Lower leg skin (tissue), 4 donors: Measurements from ENCODE around the gene PAQR7. TPM values are rescaled to one million over a fixed set of nuclear protein-coding genes. Genes with fewer than 3 reads are reported as not detected.

Experiments
- DNase-seq, 2 donors: peaks; one replicate each; pipeline ENCODE4 v3.0.0-alpha.2; 2019; ENCODE audit warnings: low spot score in 2 of 2
- H3K4me3 ChIP-seq: fragments of 200-600 bp; sonication (generic); 2 replicates; pipeline ENCODE4 v1.5.1; 2017; ENCODE audit warnings: mild to moderate bottlenecking, low read depth; ENCODE audit not compliant: poor library complexity, severe bottlenecking
- POLR2A ChIP-seq, 2 donors: fragments of 450-650 bp; IDR thresholded peaks; one replicate each; pipeline ENCODE4 v1.6.1; 2016 to 2017; ENCODE audit warnings: antibody characterized with exemption in 2 of 2, mild to moderate bottlenecking in 1 of 2, moderate library complexity in 1 of 2
- WGBS, 2 donors: methylation state at CpG; one replicate each; pipeline ENCODE4 v1.1.5; 2018; 5-methylcytosine and 5-hydroxymethylcytosine counted together
- intact Hi-C: fragments of 100-400 bp; cut with DNase I; formaldehyde crosslinking; loops from one replicate; pipeline ENCODE4 v1.15.0; 2023; ENCODE audit warnings: low total_unique reads
- total RNA-seq, 4 donors: library from RNA; depleted of rRNA; stranded (reverse); fragments of >200 nt; gene quantifications; one replicate each; pipeline ENCODE4 v1.1.0, GENCODE V29; 2016
- TF ChIP-seq, protein P1 (sequence below), 3 donors: fragments of 450-650 bp; IDR thresholded peaks; one replicate each; pipeline ENCODE4 v1.5.1; 2016; ENCODE audit warnings: antibody characterized with exemption in 3 of 3, mild to moderate bottlenecking in 3 of 3, moderate library complexity in 2 of 3

PAQR7 gene
- total RNA-seq, 4 donors from 2014 or later = 20.1 to 29.6 (median 24.4) TPM

DNA sequence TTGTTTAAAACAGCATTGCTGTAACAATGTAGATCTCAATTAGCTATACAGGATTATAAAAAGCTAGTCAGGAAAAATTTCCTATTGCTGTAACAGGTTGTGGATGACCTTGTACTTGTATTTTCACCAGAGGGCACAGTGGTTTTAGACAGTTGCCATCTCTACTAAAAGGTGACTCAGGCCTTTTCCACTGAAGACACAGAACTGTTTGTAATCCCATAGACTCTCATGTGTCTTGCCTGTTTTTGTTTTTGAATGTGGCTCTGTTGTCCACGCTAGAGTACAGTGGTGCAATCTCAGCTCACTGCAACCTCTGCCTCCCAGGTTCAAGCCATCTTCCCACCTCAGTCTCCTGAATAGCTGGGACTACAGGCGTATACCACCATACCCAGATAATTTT, 49.9 kb downstream of the PAQR7 start:
- H3K4me3 ChIP-seq = no peak overlapping the region
- TF ChIP-seq, protein P1, sequence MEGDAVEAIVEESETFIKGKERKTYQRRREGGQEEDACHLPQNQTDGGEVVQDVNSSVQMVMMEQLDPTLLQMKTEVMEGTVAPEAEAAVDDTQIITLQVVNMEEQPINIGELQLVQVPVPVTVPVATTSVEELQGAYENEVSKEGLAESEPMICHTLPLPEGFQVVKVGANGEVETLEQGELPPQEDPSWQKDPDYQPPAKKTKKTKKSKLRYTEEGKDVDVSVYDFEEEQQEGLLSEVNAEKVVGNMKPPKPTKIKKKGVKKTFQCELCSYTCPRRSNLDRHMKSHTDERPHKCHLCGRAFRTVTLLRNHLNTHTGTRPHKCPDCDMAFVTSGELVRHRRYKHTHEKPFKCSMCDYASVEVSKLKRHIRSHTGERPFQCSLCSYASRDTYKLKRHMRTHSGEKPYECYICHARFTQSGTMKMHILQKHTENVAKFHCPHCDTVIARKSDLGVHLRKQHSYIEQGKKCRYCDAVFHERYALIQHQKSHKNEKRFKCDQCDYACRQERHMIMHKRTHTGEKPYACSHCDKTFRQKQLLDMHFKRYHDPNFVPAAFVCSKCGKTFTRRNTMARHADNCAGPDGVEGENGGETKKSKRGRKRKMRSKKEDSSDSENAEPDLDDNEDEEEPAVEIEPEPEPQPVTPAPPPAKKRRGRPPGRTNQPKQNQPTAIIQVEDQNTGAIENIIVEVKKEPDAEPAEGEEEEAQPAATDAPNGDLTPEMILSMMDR (IDR thresholded peaks at IDR 0.05) = no peak
- no peak for TF ChIP-seq POLR2A (IDR thresholded peaks at IDR 0.05)
- intact Hi-C loops = no loop called here
- WGBS, 2 donors = 85 to 93% methylated on average over 2 of the region's 2 CpGs
- no peak for DNase-seq

DNA sequence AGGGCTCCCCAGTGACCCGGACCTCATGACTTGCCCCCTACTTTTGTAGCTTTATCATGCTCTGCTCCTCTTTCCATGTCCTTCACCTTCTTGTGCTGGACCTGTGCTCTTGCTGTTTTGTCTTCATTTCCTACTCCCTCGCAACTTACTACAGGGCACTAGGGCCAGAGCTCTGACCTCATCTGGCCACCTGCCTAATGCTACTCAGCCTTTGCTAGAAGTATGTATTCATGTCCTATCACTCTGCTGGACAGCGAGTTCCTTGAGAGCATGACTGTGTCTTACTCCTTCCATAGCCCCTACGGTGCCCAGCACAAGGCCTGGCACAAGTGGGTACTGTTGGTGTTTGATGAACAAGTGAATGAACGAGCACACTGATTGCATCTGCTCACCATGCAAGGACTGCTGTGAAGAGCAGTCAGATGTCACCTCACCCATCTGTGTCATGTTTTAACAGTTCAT, 53.8 kb downstream of the PAQR7 start:
- WGBS, 2 donors = 58 to 77% methylated on average over 5 of the region's 5 CpGs
- intact Hi-C loops = no loop called here
- TF ChIP-seq POLR2A (IDR thresholded peaks at IDR 0.05) = no peak
- TF ChIP-seq, protein P1 (IDR thresholded peaks at IDR 0.05) = no peak
- peak in 1 of 2 donors; percentile 70 for DNase-seq
- no peak overlapping the region for H3K4me3 ChIP-seq

DNA sequence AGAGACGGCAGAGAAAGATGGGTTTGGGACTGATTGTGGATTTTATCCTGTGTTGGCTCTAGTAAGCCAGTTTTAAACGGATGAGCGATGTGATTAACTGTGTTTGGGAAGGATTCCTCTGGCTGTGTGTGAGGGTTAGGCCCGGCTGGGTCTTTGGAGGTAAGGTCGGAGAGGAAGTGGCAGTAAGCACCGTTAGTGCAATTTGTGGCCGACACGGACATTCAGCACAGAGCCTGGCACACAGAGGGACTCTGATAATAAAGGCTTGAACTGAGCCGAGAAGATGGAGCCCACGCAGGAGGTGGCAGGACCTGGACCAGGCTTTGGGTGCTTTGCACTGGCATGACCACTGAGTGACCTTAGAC, 54.4 kb downstream of the PAQR7 start:
- H3K4me3 ChIP-seq = peak overlapping the region; percentile 91
- WGBS, 2 donors = 25 to 27% methylated on average over 10 of the region's 10 CpGs
- TF ChIP-seq POLR2A (IDR thresholded peaks at IDR 0.05) = no peak
- TF ChIP-seq, protein P1 (IDR thresholded peaks at IDR 0.05) = no peak
- DNase-seq = peak in 1 of 2 donors; percentile 75
- intact Hi-C loops = no loop called here

DNA sequence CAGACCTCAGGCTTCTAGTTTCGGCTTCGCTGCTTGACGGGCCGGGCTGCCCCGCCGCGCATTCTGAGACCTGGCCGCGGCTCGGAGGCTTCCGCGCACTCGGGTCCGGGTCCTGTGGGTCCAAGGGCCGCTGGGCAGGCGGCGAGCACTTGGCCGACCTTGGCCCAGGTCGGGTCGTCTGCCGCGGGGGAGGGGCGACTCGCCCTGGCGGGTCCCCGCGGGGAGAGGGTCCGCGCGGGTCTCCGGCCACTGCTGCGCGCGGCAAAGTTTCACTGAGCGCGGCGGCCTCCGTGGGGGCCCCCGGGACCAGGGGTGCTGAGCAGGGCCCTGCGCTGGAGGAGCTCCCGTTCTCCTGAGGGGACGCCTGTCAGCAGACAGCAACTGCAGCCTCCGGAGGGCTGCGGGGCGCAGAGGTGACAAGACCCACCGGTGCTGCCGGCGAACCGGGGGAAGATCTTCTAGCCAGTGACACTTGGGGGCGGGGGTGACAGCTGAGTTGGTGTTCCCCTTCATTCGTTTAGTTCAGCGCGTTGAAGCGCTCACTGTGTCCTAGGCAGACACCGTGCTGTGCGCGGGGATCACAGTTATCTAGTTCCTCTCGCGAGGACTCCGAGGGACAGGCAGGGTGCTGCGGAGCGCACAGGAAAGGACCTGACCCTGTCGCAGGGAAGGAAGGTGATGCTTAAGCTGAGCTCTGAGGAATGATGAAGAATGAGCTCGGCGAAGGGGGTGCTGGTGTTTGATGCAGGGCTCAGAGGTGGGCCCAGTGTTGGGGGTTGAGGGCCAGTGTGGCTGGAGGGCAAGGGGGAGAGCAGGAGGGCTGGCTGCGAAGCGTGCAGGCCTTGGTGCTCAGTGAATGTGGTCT, 55.0 kb downstream of the PAQR7 start:
- WGBS, 2 donors = 1 to 2% methylated on average over 42 to 50 of the region's 67 CpGs
- H3K4me3 ChIP-seq = peak overlapping the region; percentile 91
- intact Hi-C loops = no loop called here
- no peak for TF ChIP-seq POLR2A (IDR thresholded peaks at IDR 0.05)
- TF ChIP-seq, protein P1 (IDR thresholded peaks at IDR 0.05) = no peak
- DNase-seq = peak in 1 of 2 donors; percentile 91

DNA sequence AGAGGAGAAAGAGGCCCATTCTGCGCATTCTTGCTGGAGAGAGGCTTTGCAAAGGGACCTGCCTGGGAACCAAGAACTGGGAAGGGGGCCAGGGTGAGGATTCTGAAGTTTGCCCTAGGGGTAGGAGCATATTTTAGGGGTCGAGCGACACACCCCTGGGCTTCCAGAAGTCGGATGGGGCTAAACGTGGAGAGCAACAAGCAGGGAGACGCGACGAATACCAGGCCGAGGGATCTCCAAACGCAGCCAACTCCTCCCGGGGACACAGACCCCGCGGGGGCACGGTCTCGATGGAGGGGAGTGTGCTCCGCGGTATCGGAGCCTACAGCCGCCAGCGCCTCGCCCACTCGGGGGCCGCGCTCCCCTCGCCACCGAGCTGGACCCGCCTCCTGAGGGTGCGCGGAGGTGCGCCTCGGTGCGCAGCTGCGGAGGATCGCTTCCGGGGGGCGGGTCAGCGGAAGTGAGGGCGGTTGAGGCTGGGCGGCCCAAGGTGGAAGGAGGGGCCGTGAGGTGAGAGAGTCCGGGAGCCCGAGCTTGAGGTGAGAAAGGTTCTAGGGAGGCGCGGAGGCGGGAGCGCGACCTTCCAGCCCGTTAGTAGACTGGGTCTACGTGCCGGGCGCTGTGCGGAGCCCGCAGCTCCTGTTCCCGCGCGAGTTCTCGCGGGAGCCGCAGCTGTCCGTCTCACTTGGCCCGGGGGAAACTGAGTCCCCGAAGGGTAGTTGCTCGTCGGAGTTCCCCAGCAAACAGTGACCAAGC, 55.8 kb downstream of the PAQR7 start, which contains the start of gene MTFR1L:
Gene MTFR1L (plus strand): TSS at position 464 of the 756 bp plus-strand sequence. CDS start 3,151 bp downstream, outside the sequence.
- peak within 1 kb of the TSS; percentile 91 for H3K4me3 ChIP-seq
- 1% methylated on average over 45 to 52 of the region's 64 CpGs for WGBS, 2 donors
- TF ChIP-seq, protein P1 (IDR thresholded peaks at IDR 0.05) = no peak
- TF ChIP-seq POLR2A (IDR thresholded peaks at IDR 0.05) = peak in 1 of 2 donors; percentile 60
- intact Hi-C loops = loop anchor here (10.0 kb wide), 1 partner anchor 65 kb away; no protein-coding TSS in a partner anchor
- peak; percentile 87 to 98 for DNase-seq
